Testis (tissue), 2 donors: ENCODE data around the gene JAKMIP2.

ENCODE experiments used
- CTCF ChIP-seq, 3 experiments: fragments of 450-650 bp in 2 of 3; fragments of 200-600 bp in 1 of 3; sonication (generic) in 1 of 3; IDR thresholded peaks; one replicate each; pipeline ENCODE4 v1.5.1; 2016 to 2019; ENCODE audit warnings: antibody characterized with exemption in 3 of 3, mild to moderate bottlenecking in 2 of 3, moderate library complexity in 1 of 3
- POLR2A ChIP-seq: fragments of 450-650 bp; IDR thresholded peaks from one replicate; pipeline ENCODE4 v1.6.1; 2017; ENCODE audit warnings: antibody characterized with exemption, mild to moderate bottlenecking, moderate library complexity

- TF ChIP-seq CTCF (IDR thresholded peaks at IDR 0.05), result no peak
- TF ChIP-seq POLR2A, result no peak
These were observed 139.4 kb downstream of the JAKMIP2 start for GRCh38 chr5:147643142-147643541.
